Measurements from ENCODE around the gene RPA3. TPM values are rescaled to one million over a fixed set of nuclear protein-coding genes. Genes with fewer than 3 reads are reported as not detected.

The RPA3 gene
- total RNA-seq, 1 experiment from 2014 or later, result 87.5 TPM

DNA sequence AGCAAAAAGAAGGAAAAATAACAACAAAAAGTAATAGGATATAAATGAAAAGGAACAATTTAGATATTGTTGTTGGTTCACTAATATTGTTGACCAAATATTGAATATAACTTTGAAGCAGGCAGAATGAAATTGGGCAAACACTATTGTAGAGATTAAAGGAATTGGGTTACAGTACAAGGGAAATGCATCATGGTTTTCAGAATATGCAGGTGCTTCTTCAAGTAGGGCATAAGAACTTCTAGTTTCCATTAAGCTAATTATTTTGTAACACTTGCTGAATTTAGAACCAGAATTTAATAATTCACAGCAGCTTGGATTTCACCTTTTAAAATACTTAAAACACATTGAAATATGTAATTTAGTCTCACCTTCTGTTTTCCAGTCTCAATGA, 36.5 kb downstream of the RPA3 start:
- intact Hi-C loops (cut with micrococcal nuclease), result loop anchor here (2.0 to 10.0 kb wide), 5 partner anchors 79 to 615 kb away; no protein-coding TSS in a partner anchor
- POLR2A ChIA-PET, result interaction anchor here (1.3 to 1.5 kb wide), 2 partner anchors 9 to 14 kb away, joined by 3 to 5 read pairs; no protein-coding TSS in a partner anchor
- Histone ChIP-seq H3K9ac (ENCODE audit: low read length) (no peak overlapping the region), H2AFZ (ENCODE audit: low read depth, low read length, poor library complexity, severe bottlenecking) (no peak overlapping the region), H3K4me1 (ENCODE audit: control insufficient read depth in 1 of 2, insufficient read depth in 2 of 2, low read length in 2 of 2) (0 out of 4 replicates have a peak, but pooled peaks cover 0 to 4% of the 10 kb centered on the region in 2 experiments), H3K27ac (ENCODE audit: low read depth, low read length) (no peak overlapping the region), H3K36me3 (ENCODE audit: control insufficient read depth in 1 of 2, insufficient read depth in 2 of 2, low read length in 2 of 2) (no peaks in the 10 kb centered on the region), H3K79me2 (ENCODE audit: insufficient read depth, low read length) (no peaks in the 10 kb centered on the region), H3K4me2 (ENCODE audit: low read length) (peak overlapping the region; percentile 15; the same call in 1 of the 2 replicates), H3K27me3 (ENCODE audit: insufficient read depth, low read length) (no peaks in the 10 kb centered on the region), H4K20me1 (ENCODE audit: insufficient read depth) (no peaks in the 10 kb centered on the region), H3K9me3 (ENCODE audit: control insufficient read depth in 1 of 2, insufficient read depth in 1 of 2, low read depth in 1 of 2, low read length in 2 of 2) (no peaks in the 10 kb centered on the region), H3K4me3 (replicated peaks in 1 of 2; ENCODE audit: low read depth in 1 of 2, low read length in 2 of 2) (no peak overlapping the region), H3K9me2 (ENCODE audit: insufficient read depth) (no peaks in the 10 kb centered on the region)
- CTCF ChIA-PET, result interaction anchor here (1.1 to 2.8 kb wide), 17 partner anchors 8 to 614 kb away, joined by 3 to 23 read pairs (median 6); partner anchors contain the start of gene UMAD1
- DNase-seq (ENCODE audit: low read depth, low spot score), result no peak
- no TSS peak for BruUV-seq (replicated peaks)
- TF ChIP-seq, protein P1, sequence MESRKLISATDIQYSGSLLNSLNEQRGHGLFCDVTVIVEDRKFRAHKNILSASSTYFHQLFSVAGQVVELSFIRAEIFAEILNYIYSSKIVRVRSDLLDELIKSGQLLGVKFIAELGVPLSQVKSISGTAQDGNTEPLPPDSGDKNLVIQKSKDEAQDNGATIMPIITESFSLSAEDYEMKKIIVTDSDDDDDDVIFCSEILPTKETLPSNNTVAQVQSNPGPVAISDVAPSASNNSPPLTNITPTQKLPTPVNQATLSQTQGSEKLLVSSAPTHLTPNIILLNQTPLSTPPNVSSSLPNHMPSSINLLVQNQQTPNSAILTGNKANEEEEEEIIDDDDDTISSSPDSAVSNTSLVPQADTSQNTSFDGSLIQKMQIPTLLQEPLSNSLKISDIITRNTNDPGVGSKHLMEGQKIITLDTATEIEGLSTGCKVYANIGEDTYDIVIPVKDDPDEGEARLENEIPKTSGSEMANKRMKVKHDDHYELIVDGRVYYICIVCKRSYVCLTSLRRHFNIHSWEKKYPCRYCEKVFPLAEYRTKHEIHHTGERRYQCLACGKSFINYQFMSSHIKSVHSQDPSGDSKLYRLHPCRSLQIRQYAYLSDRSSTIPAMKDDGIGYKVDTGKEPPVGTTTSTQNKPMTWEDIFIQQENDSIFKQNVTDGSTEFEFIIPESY (IDR thresholded peaks at IDR 0.05; ENCODE audit: extremely low read depth, insufficient replicate concordance, low read length), result no peak
- no peak for TF ChIP-seq POLR2A (IDR thresholded peaks at IDR 0.05; ENCODE audit: borderline replicate concordance, extremely low read depth, insufficient read depth, insufficient read length)
- TF ChIP-seq TCF7L2 (IDR thresholded peaks at IDR 0.05; ENCODE audit: borderline replicate concordance, extremely low read depth, insufficient read depth, insufficient read length), result no peak
- TF ChIP-seq, protein P2, sequence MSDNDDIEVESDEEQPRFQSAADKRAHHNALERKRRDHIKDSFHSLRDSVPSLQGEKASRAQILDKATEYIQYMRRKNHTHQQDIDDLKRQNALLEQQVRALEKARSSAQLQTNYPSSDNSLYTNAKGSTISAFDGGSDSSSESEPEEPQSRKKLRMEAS (IDR thresholded peaks at IDR 0.05), result no peak
- no peak for TF ChIP-seq EZH2phosphoT487 (IDR thresholded peaks at IDR 0.05; ENCODE audit: borderline replicate concordance)
- no peak for TF ChIP-seq YY1 (IDR thresholded peaks at IDR 0.05; ENCODE audit: extremely low read depth, insufficient replicate concordance, low read depth, low read length)
- no peak for TF ChIP-seq CEBPB (IDR thresholded peaks at IDR 0.05; ENCODE audit: low read depth)
- no peak for TF ChIP-seq JUND (IDR thresholded peaks at IDR 0.05)
- RAD21 ChIA-PET (ENCODE audit: low non-redundant PET in 1 of 2, low total read pairs in 2 of 2, uncharacterized antibody in 2 of 2, unreplicated experiment in 2 of 2), result interaction anchor here (1.2 to 1.7 kb wide), 3 partner anchors 38 to 614 kb away, joined by 3 to 6 read pairs (median 3); no protein-coding TSS in a partner anchor
- no peak for ATAC-seq

Measured in HCT116 (cell line).